Lower leg skin (tissue), 3 donors: ENCODE measurements around the gene CTNND1.

Source experiments
- POLR2A ChIP-seq, 2 donors: fragments of 450-650 bp; IDR thresholded peaks; one replicate each; pipeline ENCODE4 v1.6.1; 2016 to 2017; ENCODE audit warnings: antibody characterized with exemption in 2 of 2, mild to moderate bottlenecking in 1 of 2, moderate library complexity in 1 of 2
- TF ChIP-seq, protein P1 (sequence below), 3 donors: fragments of 450-650 bp; IDR thresholded peaks; one replicate each; pipeline ENCODE4 v1.5.1; 2016; ENCODE audit warnings: antibody characterized with exemption in 3 of 3, mild to moderate bottlenecking in 3 of 3, moderate library complexity in 2 of 3

DNA sequence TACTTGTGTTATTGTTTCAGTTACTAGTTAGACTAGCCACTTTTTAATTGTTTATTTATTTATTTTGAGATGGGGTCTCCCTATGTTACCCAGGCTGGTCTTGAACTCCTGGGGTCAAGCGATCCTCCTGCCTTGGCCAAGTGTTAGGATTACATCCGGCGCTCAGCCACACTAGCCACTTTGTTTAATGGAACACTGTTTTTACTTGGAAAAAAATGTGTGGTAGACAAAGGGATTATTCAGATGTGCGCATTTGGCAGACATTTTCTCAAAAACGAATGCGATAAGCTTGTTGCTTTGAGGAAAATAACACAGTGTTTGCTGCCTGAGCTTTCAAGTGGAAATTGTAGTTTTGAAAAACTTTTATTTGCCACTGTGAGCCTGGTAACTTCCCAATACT is 51.0 kb downstream of the CTNND1 start:
- TF ChIP-seq, protein P1, sequence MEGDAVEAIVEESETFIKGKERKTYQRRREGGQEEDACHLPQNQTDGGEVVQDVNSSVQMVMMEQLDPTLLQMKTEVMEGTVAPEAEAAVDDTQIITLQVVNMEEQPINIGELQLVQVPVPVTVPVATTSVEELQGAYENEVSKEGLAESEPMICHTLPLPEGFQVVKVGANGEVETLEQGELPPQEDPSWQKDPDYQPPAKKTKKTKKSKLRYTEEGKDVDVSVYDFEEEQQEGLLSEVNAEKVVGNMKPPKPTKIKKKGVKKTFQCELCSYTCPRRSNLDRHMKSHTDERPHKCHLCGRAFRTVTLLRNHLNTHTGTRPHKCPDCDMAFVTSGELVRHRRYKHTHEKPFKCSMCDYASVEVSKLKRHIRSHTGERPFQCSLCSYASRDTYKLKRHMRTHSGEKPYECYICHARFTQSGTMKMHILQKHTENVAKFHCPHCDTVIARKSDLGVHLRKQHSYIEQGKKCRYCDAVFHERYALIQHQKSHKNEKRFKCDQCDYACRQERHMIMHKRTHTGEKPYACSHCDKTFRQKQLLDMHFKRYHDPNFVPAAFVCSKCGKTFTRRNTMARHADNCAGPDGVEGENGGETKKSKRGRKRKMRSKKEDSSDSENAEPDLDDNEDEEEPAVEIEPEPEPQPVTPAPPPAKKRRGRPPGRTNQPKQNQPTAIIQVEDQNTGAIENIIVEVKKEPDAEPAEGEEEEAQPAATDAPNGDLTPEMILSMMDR (IDR thresholded peaks at IDR 0.05), result no peak
- TF ChIP-seq POLR2A (IDR thresholded peaks at IDR 0.05), result no peak
